Thymus (tissue), 11 donors: ENCODE measurements around the gene SAT2. TPM values are rescaled to one million over a fixed set of nuclear protein-coding genes. Genes with fewer than 3 reads are reported as not detected.
"Not testable (repeated sequence)": the region's sequence is repeated elsewhere in the genome, so short reads cannot be mapped to it uniquely, and the experiment has no call there.

Experiments
- DNase-seq, 9 donors: peaks; one replicate each; pipeline ENCODE4 v3.0.0-alpha.2; 2013; ENCODE audit warnings: low spot score in 9 of 9, low read depth in 6 of 9, missing footprints in 1 of 9
- H3K27ac ChIP-seq, 2 donors: one replicate each; pipeline ENCODE4 v1.5.1; 2013; ENCODE audit warnings: control low read depth in 1 of 2, low read depth in 1 of 2, low read length in 1 of 2, mild to moderate bottlenecking in 1 of 2, moderate library complexity in 1 of 2
- H3K27me3 ChIP-seq, 2 donors: one replicate each; pipeline ENCODE4 v1.5.1; 2013; ENCODE audit warnings: low read length in 1 of 2; ENCODE audit not compliant: control insufficient read depth in 2 of 2, insufficient read depth in 1 of 2
- H3K36me3 ChIP-seq, 2 donors: one replicate each; pipeline ENCODE4 v1.5.1; 2013; ENCODE audit warnings: low read length in 1 of 2, mild to moderate bottlenecking in 1 of 2, moderate library complexity in 1 of 2; ENCODE audit not compliant: control insufficient read depth in 2 of 2, insufficient read depth in 2 of 2
- H3K4me1 ChIP-seq, 2 donors: one replicate each; pipeline ENCODE4 v1.5.1; 2013; ENCODE audit warnings: low read length in 2 of 2; ENCODE audit not compliant: control insufficient read depth in 2 of 2, insufficient read depth in 2 of 2
- H3K4me3 ChIP-seq, 2 donors: one replicate each; pipeline ENCODE4 v1.5.1; 2013; ENCODE audit warnings: low read length in 2 of 2, control low read depth in 1 of 2, mild to moderate bottlenecking in 1 of 2
- H3K9me3 ChIP-seq, 2 donors: one replicate each; pipeline ENCODE4 v1.5.1; 2013; ENCODE audit warnings: low read length in 1 of 2, mild to moderate bottlenecking in 1 of 2; ENCODE audit not compliant: control insufficient read depth in 2 of 2, insufficient read depth in 1 of 2
- WGBS: extraction: QIAGEN DNeasy Blood & Tissue Kit; methylation state at CpG from one replicate; pipeline ENCODE4 v1.1.7; 2013; 5-methylcytosine and 5-hydroxymethylcytosine counted together
- polyA plus RNA-seq: library from polyadenylated mRNA; stranded (reverse); fragments of 200-250 nt; gene quantifications from one replicate; pipeline ENCODE4 v1.2.3, GENCODE V29; 2013
- total RNA-seq: library from RNA; stranded (reverse); fragments of 120-200 nt; gene quantifications from one replicate; pipeline ENCODE4 v1.2.4, GENCODE V29; 2013
- donor health status: healthy.

The SAT2 gene
- total and polyA plus RNA-seq, 2 donors, result 31.9 to 163 TPM

DNA sequence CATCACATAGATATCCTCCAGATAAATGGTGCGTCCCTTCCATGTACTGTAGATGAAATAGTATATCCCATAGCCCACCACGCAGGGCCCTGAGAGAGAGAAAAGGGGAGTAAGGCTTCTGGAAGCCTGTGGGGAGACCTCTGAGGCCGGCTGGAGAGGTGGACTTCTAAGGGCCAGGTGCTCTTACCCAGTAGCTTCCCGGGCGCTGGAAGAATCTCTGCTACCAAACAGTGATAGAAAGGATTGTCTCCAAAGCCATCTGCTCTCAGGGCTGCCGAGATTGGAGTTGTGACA lies 718 bp downstream of the SAT2 start:
- Histone ChIP-seq H3K4me1 (peaks cover 5 to 16% of the 10 kb centered on the region in 2 donors), H3K4me3 (peak overlapping the region; percentile 71 to 90), H3K27me3 (no peaks in the 10 kb centered on the region), H3K9me3 (no peaks in the 10 kb centered on the region), H3K27ac (peak overlapping the region in 1 of 2 donors; percentile 92), H3K36me3 (no peaks in the 10 kb centered on the region)
- WGBS, result 40% methylated on average over 6 of the region's 6 CpGs
- no peak for DNase-seq

DNA sequence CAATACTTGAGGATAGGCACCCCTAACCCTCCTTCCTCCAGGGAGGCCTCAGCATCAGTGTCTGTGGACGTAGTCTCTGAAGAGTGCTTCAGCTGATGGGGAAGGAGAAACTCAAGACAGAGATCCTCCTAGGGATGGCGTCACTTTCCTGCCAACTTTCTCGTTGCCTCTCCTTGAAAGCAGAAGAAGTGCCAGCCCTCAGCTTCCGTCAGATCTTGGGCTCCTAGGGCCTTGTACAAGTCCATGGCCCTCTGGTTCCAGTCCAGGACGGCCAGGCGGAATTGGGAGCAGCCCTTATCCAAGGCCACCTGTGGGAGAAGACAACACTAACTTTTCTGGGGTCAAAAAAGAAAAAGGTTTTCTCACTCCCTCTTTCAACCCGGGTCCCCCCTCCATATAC lies 1.3 kb downstream of the SAT2 start:
- H3K4me3 ChIP-seq, result no peak overlapping the region
- H3K27me3 ChIP-seq, result no peaks in the 10 kb centered on the region
- no peaks in the 10 kb centered on the region for H3K36me3 ChIP-seq
- peaks cover 5 to 16% of the 10 kb centered on the region in 2 donors for H3K4me1 ChIP-seq
- WGBS, result 93% methylated on average over 7 of the region's 7 CpGs
- DNase-seq, result no peak
- H3K9me3 ChIP-seq, result no peaks in the 10 kb centered on the region
- no peak overlapping the region for H3K27ac ChIP-seq

DNA sequence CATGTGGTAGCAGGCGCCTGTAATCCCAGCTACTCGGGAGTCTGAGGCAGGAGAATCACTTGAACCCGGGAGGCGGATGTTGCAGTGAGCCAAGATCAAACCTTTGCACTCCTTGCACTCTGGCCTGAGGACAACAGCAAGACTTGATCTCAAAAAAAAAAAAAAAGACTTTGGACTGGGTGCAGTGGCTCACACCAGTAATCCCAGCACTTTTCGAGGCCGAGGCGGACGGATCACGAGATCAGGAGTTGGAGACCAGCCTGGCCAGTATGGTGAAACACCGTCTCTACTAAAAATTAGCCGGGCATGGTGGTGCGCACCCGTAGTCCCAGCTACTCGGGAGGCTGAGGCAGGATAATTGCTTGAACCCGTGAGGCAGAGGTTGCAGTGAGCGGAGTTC lies 1.9 kb downstream of the SAT2 start:
- not testable (repeated sequence) for H3K9me3 ChIP-seq, H3K4me3 ChIP-seq, H3K27ac ChIP-seq, H3K36me3 ChIP-seq, DNase-seq, H3K27me3 ChIP-seq
- WGBS, result 99% methylated on average over 16 of the region's 16 CpGs
- H3K4me1 ChIP-seq, result peaks cover 5 to 16% of the 10 kb centered on the region in 2 donors

DNA sequence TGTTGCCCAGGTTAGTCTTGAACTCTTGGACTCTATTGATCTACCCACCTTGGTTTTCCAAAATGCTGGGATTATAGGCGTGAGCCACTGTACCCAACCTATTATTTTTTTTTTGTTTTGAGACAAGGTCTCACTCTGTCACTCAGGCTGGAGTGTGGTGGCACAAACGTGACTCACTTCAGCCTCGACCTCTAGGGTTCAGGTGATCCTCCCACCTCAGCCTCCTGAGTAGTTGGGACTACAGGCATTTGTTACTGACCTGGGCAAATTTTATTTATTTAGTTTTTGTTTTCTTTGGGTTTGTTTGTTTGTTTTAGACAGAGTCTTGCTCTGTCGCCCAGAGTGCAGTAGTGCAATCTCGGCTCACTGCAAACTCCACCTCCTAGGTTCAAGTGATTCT lies 4.0 kb downstream of the SAT2 start:
- 98% methylated on average over 5 of the region's 5 CpGs for WGBS
- Histone ChIP-seq H3K4me1 (peaks cover 5 to 16% of the 10 kb centered on the region in 2 donors), H3K27me3 (no peaks in the 10 kb centered on the region), H3K9me3 (no peaks in the 10 kb centered on the region), H3K27ac (no peak overlapping the region), H3K36me3 (no peaks in the 10 kb centered on the region), H3K4me3 (no peak overlapping the region)
- no peak for DNase-seq

DNA sequence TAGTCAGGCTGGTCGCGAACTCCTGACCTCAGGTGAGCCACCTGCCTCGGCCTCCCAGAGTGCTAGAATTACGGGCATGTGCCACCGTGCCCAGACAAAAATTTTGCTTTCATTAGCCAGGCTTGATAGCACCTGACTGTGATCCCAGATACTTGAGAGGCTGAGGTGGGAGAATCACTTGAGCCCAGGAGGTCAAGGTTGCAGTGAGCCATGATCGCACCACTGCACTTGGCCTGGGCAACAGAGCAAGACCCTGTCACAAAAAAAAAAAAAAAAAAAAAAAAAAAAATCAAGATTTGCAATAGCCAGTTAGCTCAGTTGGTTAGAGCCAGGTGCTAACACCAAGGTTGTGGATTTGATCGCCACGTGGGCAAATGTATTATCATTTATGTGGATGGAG lies 6.8 kb downstream of the SAT2 start:
- Histone ChIP-seq H3K4me3 (no peak overlapping the region), H3K27ac (no peak overlapping the region), H3K9me3 (no peaks in the 10 kb centered on the region), H3K27me3 (no peaks in the 10 kb centered on the region), H3K36me3 (no peaks in the 10 kb centered on the region), H3K4me1 (no peaks in the 10 kb centered on the region)
- DNase-seq, result no peak
- 97% methylated on average over 8 of the region's 8 CpGs for WGBS

DNA sequence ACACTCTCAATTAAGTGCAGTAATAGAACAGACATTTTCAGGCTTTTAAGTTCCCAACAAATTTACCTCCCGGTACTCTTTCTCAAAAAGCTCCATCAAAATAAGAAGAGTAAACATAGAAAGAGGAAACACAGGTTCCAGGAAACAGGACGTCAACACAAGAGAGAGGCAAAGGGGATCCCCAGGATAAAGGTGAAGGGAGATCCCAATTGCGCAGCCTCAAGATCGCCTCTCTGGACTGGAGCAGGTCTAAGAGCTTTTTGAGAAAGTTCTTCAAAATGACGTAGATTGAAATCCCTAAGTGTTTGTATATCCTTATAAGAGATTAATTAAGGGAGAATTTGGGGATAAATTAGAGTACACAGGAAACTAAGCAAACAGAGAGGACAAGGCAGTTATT lies 9.0 kb downstream of the SAT2 start:
- no peaks in the 10 kb centered on the region for H3K36me3 ChIP-seq
- H3K27me3 ChIP-seq, result no peaks in the 10 kb centered on the region
- peaks cover 7 to 9% of the 10 kb centered on the region in 2 donors for H3K4me1 ChIP-seq
- 90% methylated on average over 5 of the region's 5 CpGs for WGBS
- H3K27ac ChIP-seq, result no peak overlapping the region
- no peak for DNase-seq
- H3K4me3 ChIP-seq, result no peak overlapping the region
- no peaks in the 10 kb centered on the region for H3K9me3 ChIP-seq

DNA sequence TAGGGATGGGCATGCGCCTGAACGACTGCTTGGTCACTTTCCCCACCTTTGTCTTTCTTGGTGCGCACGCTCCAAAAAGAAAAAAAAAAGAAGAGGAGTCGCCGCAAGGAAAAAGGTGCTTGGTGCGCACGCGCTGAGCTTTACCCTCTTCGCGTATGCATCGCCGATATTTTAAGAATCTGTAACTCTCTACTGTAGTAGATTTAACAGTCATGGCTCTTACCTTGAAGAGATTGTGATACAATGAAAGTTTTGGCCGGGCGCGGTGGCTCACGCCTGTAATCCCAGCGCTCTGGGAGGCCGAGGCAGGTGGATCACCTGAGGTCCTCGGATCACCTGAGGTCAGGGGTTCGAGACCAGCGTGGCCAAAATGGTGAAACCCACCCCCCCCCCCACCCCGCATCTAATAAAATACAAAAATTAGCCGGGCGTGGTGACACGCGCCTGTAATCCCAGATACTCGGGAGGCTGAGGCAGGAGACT lies 12.3 kb downstream of the SAT2 start:
- Histone ChIP-seq H3K36me3 (peaks cover 0 to 10% of the 10 kb centered on the region in 2 donors), H3K9me3 (no peaks in the 10 kb centered on the region), H3K4me1 (peaks cover 16 to 22% of the 10 kb centered on the region in 2 donors), H3K27me3 (no peaks in the 10 kb centered on the region), H3K4me3 (peak overlapping the region; percentile 58 to 59), H3K27ac (peak overlapping the region; percentile 83 to 89)
- 8% methylated on average over 28 of the region's 28 CpGs for WGBS
- DNase-seq, result no peak

DNA sequence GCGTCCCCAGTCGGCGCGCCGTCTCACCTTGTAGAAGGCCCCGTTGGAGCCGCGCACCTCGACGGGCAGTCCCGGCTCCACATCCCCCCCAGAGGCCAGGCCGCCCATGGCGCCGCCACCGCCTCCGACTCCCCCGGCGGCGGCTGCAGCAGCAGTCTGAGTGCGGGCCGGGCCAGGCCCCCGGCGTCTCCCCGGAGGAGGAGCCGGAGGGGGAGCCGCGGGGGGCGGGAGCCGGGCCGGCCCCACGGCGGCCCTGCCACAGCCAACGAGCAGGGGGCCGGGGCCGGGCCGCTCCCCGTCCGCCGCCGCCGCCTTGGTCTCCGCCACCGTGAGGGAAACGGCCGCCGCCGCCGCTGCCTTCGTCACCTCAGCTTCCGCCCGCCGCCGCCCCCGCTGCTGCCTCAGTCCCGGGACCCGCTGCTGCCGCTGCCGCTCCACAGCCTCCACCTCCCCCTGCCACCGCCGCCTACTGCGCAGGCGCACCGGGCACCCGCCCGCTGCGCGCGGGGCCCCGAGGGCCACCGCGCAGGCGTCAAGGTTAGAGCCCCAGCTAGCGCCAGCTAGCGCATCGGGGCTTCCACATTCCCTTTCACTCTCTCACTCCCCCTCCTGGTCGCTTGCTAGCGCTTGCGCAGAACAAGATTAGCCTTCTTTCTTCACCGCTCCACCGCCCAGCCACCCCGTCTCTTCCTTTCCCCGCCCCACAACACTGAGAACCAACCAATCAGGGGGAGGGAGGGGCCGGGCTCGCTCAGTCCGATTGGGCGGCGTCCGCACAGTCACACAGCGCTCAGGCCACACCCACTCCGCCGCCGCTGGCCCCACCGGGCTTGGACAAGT lies 13.0 kb downstream of the SAT2 start, which contains the start of gene FXR2:
TSS of gene FXR2 (minus strand) at position 473 of the 840 bp plus-strand sequence. CDS start at position 108, 365 bp downstream.
- under 1% methylated on average over 93 of the region's 93 CpGs for WGBS
- Histone ChIP-seq H3K36me3 (peaks cover 0 to 13% of the 10 kb centered on the region in 2 donors), H3K4me3 (peak within 1 kb of the TSS; percentile 80 to 89), H3K4me1 (peaks cover 16 to 22% of the 10 kb centered on the region in 2 donors), H3K27me3 (no peaks in the 10 kb centered on the region), H3K27ac (peak within 1 kb of the TSS; percentile 83 to 96), H3K9me3 (no peaks in the 10 kb centered on the region)
- DNase-seq, result peak; percentile 99 to 100 (median 100)

DNA sequence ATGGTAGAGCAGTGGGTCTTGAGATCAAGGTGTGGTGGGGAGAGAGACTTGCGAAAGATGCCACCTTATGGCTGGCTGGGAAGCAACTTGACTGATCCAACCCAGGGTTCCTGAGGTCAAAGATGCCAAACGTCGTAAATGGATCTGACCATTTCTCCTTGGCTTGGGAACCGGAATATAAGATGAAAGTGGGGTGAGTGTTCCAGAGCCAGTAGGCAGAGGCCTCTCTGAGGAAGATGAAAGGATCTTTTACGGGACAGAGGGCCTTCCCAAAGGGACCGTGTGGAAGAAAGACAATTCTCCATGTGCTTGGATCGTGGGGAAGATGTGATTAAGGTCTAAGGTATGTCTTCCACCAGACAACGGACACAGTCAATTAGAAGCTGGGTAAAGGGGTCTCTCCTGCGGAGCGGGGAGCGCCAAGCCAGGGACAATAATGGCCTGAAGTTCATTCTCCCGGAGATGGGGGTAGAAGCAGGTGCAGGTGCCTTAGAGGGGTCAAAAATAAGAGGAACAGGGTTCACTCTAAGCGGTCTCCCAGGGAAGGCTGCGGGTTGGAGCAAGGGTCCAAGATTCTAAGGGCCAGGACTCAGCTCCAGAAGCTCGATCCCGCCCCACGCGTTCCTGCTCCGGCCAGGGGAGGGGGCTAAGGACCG lies 13.7 kb downstream of the SAT2 start:
- Histone ChIP-seq H3K4me3 (peak overlapping the region; percentile 80 to 89), H3K36me3 (peaks cover 0 to 15% of the 10 kb centered on the region in 2 donors), H3K4me1 (peaks cover 16 to 22% of the 10 kb centered on the region in 2 donors), H3K27ac (peak overlapping the region; percentile 55 to 96), H3K9me3 (no peaks in the 10 kb centered on the region), H3K27me3 (no peaks in the 10 kb centered on the region)
- peak in 4 of 9 donors; percentile 8 to 31 (median 26) for DNase-seq
- WGBS, result 16% methylated on average over 20 of the region's 20 CpGs
